Fibroblast of lung (primary cell): ENCODE data around the gene GPR75.

ENCODE experiments used
- EZH2 ChIP-seq: IDR thresholded peaks from 2 replicates; pipeline ENCODE4 v1.5.1; 2012; ENCODE audit warnings: low read length, control low read depth, mild to moderate bottlenecking; ENCODE audit errors: missing control alignments
- TF ChIP-seq, protein P1 (sequence below), 2 donors: IDR thresholded peaks in 1 of 2; conservative IDR thresholded peaks in 1 of 2; 1 replicate in 1 of 2; 2 replicates in 1 of 2; pipeline ENCODE4 v1.5.1; 2011 to 2012; ENCODE audit warnings: low read length in 2 of 2, control low read depth in 1 of 2, inconsistent platforms in 1 of 2, low read depth in 1 of 2, mild to moderate bottlenecking in 1 of 2

DNA sequence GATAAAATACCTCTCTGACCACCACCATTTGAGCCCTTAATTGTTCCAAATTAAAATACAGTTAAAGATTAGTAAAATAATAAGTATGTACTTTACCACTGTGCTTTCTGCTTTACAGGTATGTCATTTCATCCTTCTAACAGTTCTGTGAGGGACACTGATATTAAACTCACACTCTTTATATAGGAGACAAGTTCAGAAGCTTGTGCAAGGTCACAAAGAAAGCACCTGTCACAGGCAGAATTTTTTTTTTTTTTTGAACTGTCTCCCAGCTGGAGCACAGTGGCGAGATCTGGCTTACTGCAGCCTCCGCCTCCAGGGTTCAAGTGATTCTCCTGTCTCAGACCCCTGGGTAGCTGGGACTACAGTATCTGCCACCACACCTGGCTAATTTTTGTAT lies 21.6 kb upstream of the GPR75 start:
- TF ChIP-seq, protein P1, sequence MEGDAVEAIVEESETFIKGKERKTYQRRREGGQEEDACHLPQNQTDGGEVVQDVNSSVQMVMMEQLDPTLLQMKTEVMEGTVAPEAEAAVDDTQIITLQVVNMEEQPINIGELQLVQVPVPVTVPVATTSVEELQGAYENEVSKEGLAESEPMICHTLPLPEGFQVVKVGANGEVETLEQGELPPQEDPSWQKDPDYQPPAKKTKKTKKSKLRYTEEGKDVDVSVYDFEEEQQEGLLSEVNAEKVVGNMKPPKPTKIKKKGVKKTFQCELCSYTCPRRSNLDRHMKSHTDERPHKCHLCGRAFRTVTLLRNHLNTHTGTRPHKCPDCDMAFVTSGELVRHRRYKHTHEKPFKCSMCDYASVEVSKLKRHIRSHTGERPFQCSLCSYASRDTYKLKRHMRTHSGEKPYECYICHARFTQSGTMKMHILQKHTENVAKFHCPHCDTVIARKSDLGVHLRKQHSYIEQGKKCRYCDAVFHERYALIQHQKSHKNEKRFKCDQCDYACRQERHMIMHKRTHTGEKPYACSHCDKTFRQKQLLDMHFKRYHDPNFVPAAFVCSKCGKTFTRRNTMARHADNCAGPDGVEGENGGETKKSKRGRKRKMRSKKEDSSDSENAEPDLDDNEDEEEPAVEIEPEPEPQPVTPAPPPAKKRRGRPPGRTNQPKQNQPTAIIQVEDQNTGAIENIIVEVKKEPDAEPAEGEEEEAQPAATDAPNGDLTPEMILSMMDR (conservative IDR thresholded peaks at IDR 0.05 in 1 of 2, IDR thresholded peaks at IDR 0.05 in 1 of 2; ENCODE audit: low read depth in 1 of 2, low read length in 2 of 2): no peak
- TF ChIP-seq EZH2: no peak
